Natural killer cell (primary cell): ENCODE results near the gene HOXD1. TPM values are rescaled to one million over a fixed set of nuclear protein-coding genes. Genes with fewer than 3 reads are reported as not detected.

ENCODE experiments used
- ATAC-seq, 3 donors: fragments of 150-1000 bp in 2 of 3; fragments of 200-7000 bp in 1 of 3; cut with Tn5 transposase; 1 replicate in 1 of 3; 2 replicates in 2 of 3; pipeline ENCODE4 v1.10.0; 2021; ENCODE audit warnings: mild to moderate bottlenecking in 2 of 3, moderate library complexity in 2 of 3
- DNase-seq, 2 donors: peaks; one replicate each; pipeline versions ENCODE4 v3.0.0 to v3.0.0-alpha.2; 2013 to 2021; ENCODE audit warnings: mixed read lengths in 1 of 2
- H3K27ac ChIP-seq: one replicate; pipeline ENCODE4 v1.5.1; 2013; ENCODE audit warnings: mild to moderate bottlenecking, low read length
- H3K27me3 ChIP-seq: one replicate; pipeline ENCODE4 v1.6.1; 2013; ENCODE audit warnings: low read length; ENCODE audit not compliant: control insufficient read depth, insufficient read depth
- H3K36me3 ChIP-seq: one replicate; pipeline ENCODE4 v1.6.1; 2013; ENCODE audit warnings: low read length; ENCODE audit not compliant: control insufficient read depth, insufficient read depth
- H3K4me1 ChIP-seq: one replicate; pipeline ENCODE4 v1.6.1; 2013; ENCODE audit warnings: low read length; ENCODE audit not compliant: control insufficient read depth, insufficient read depth
- H3K4me3 ChIP-seq: one replicate; pipeline ENCODE4 v1.5.1; 2013; ENCODE audit warnings: low read length
- H3K9me3 ChIP-seq: one replicate; pipeline ENCODE4 v1.6.1; 2013; ENCODE audit warnings: low read length; ENCODE audit not compliant: control insufficient read depth, insufficient read depth
- H3K27ac Mint-ChIP-seq, 2 donors: one replicate each; pipeline ENCODE4 v1.8.0; 2022; ENCODE audit warnings: mild to moderate bottlenecking in 2 of 2, mixed read lengths in 2 of 2, moderate library complexity in 1 of 2
- H3K27me3 Mint-ChIP-seq, 2 donors: one replicate each; pipeline ENCODE4 v1.8.0; 2022; ENCODE audit warnings: low read depth in 2 of 2, mixed read lengths in 2 of 2
- H3K36me3 Mint-ChIP-seq: one replicate; pipeline ENCODE4 v1.8.0; 2022; ENCODE audit warnings: mixed read lengths
- H3K4me1 Mint-ChIP-seq, 2 donors: one replicate each; pipeline ENCODE4 v1.8.0; 2022; ENCODE audit warnings: mixed read lengths in 2 of 2
- H3K4me3 Mint-ChIP-seq: one replicate; pipeline ENCODE4 v1.8.0; 2022; ENCODE audit warnings: mild to moderate bottlenecking, moderate library complexity, mixed read lengths
- H3K9me3 Mint-ChIP-seq, 2 donors: one replicate each; pipeline ENCODE4 v1.8.0; 2022; ENCODE audit warnings: mixed read lengths in 2 of 2
- CTCF ChIP-seq: fragments of 200-600 bp; IDR thresholded peaks from one replicate; pipeline ENCODE4 v1.8.0; 2022; ENCODE audit warnings: antibody characterized with exemption
- WGBS: methylation state at CpG from one replicate; pipeline ENCODE4 v1.1.7; 2013; ENCODE audit warnings: missing lambda C conversion rate; ENCODE audit not compliant: insufficient coverage; 5-methylcytosine and 5-hydroxymethylcytosine counted together
- intact Hi-C: fragments of 100-400 bp; cut with micrococcal nuclease; formaldehyde crosslinking; loops from one replicate; pipeline ENCODE4 v1.14.2; 2022
- total RNA-seq, 4 donors: library from RNA; stranded (reverse); fragments of 120-200 nt in 1 of 4; gene quantifications; one replicate each; pipeline versions ENCODE4 v1.2.3 to v1.2.4, GENCODE V29; 2013 to 2022

Gene HOXD1
- total RNA-seq, 3 donors from 2014 or later (not counting 1 experiment from before 2014, with no cell fraction given): 0.12 TPM; not detected in 2

GRCh38 chr2:176149939-176150583 lies 38.4 kb upstream of the HOXD1 start:
- intact Hi-C loops: no loop called here
- 28% methylated on average over 23 of the region's 24 CpGs for WGBS
- Histone ChIP-seq H3K4me1 (peaks cover 4% of the 10 kb centered on the region), H3K9me3 (no peaks in the 10 kb centered on the region), H3K27ac (no peak overlapping the region), H3K4me3 (no peak overlapping the region), H3K36me3 (no peaks in the 10 kb centered on the region), H3K27me3 (peaks cover 65% of the 10 kb centered on the region)
- no peak for TF ChIP-seq CTCF
- Mint-ChIP-seq H3K36me3 (no peaks in the 10 kb centered on the region), H3K4me1 (peaks cover 0 to 6% of the 10 kb centered on the region in 2 donors), H3K4me3 (no peak overlapping the region), H3K27ac (no peak overlapping the region), H3K27me3 (peaks cover 65% of the 10 kb centered on the region in 2 donors), H3K9me3 (no peaks in the 10 kb centered on the region)
- ATAC-seq: no peak
- DNase-seq: no peak

GRCh38 chr2:176150584-176151441 lies 37.7 kb upstream of the HOXD1 start:
- Histone ChIP-seq H3K9me3 (no peaks in the 10 kb centered on the region), H3K36me3 (no peaks in the 10 kb centered on the region), H3K27ac (no peak overlapping the region), H3K4me1 (peaks cover 4% of the 10 kb centered on the region), H3K4me3 (no peak overlapping the region), H3K27me3 (peaks cover 67% of the 10 kb centered on the region)
- WGBS: 40% methylated on average over 14 of the region's 14 CpGs
- TF ChIP-seq CTCF: no peak
- ATAC-seq: no peak
- H3K36me3 Mint-ChIP-seq: no peaks in the 10 kb centered on the region
- no peaks in the 10 kb centered on the region for H3K9me3 Mint-ChIP-seq
- peaks cover 0 to 6% of the 10 kb centered on the region in 2 donors for H3K4me1 Mint-ChIP-seq
- H3K4me3 Mint-ChIP-seq: no peak overlapping the region
- peaks cover 66 to 67% of the 10 kb centered on the region in 2 donors for H3K27me3 Mint-ChIP-seq
- intact Hi-C loops: no loop called here
- DNase-seq: no peak
- no peak overlapping the region for H3K27ac Mint-ChIP-seq

- DNase-seq (no peak), ATAC-seq (no peak)
- Mint-ChIP-seq H3K36me3 (no peaks in the 10 kb centered on the region), H3K27me3 (peaks cover 62 to 69% of the 10 kb centered on the region in 2 donors), H3K4me1 (peaks cover 0 to 6% of the 10 kb centered on the region in 2 donors), H3K9me3 (no peaks in the 10 kb centered on the region), H3K4me3 (no peak within 1 kb of the TSS), H3K27ac (no peak within 1 kb of the TSS)
- H3K36me3 ChIP-seq: no peaks in the 10 kb centered on the region
- intact Hi-C loops: no loop called here
- no peak within 1 kb of the TSS for H3K27ac ChIP-seq
- H3K4me1 ChIP-seq: peaks cover 4% of the 10 kb centered on the region
- WGBS: 7% methylated on average over 50 of the region's 55 CpGs
- no peak within 1 kb of the TSS for H3K4me3 ChIP-seq
- peaks cover 70% of the 10 kb centered on the region for H3K27me3 ChIP-seq
- TF ChIP-seq CTCF: no peak
- no peaks in the 10 kb centered on the region for H3K9me3 ChIP-seq
Measured at GRCh38 chr2:176151442-176152287, 36.8 kb upstream of the HOXD1 start, which contains the start of gene HOXD4. Gene HOXD4 (plus strand): TSS chr2:176151550. CDS start chr2:176151634, 84 bp downstream.
